GM19463 (cell line): ENCODE measurements around the gene BAHCC1.

Source experiments
- ATAC-seq: cut with Tn5 transposase; IDR thresholded peaks from one replicate; pipeline ENCODE4 v1.9.1; 2021; ENCODE audit warnings: mild to moderate bottlenecking, moderate library complexity; ENCODE audit not compliant: unreplicated experiment

Gene BAHCC1

DNA sequence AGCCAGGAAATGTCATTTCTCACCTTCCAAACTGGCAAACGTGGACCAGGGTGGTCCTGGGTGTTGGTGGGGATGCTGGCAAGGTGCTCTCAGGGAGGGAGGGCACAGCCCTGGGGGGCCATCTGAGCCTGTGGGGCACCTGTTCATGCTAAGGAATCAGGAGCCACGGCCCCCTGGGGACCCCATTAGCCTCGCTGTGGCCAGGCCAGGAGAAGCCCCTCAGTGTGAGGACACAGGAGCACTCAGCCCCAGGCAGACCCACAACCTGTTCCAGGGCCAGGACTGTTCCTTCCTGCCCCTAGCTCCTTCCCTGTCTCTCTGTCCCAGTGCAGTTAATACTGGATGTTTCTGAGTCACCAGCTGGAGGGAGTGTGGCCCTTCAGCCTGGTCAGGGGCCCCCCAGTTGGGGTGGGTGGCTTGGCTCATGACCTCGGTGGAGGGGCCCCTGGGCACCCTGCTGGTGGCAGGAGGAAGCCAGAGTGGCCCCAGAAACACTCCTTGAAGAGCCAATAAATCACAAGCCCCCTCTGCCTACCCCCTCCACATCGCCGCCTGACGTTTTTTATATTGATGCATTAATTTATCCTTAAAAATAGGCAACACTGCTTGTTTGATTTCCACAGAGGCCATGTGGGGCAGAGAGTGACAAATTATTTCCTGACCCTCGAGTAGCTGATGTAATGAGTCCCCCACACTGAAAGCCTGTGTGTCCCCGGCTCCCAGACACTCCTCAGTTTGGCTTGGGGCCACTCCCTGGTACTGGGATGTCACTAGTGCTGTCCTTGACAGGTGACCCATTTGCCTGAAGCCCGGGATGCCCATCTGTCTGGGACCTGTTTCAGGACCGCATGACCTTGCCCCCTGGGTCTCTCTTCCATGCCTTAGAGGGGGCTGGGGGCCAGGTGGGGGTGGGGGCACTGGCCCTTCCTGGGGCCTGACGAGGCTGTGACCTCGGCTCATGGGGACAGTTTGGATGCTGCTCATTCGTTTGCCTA, 95.0 kb downstream of the BAHCC1 start:
- no peak for ATAC-seq

DNA sequence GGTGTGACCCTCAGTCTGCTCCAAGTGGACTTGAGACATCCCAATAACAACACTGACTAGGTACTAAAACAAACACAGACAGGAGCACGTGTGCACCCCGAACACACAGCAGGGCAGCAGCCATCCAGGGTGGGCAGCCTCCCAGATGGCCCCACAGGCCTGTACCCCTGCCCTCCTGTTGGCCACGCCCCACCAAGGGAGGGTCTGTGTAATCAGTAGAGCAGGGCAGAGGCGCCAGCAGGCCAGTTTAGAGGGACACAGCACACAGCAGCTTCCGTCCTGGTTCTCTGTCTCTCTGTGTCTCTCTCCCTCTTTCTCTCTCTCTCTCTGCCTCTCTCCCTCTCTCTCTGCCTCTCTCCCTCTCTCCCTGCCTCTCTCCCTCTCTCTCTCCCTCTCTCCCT, 95.9 kb downstream of the BAHCC1 start:
- no peak for ATAC-seq

DNA sequence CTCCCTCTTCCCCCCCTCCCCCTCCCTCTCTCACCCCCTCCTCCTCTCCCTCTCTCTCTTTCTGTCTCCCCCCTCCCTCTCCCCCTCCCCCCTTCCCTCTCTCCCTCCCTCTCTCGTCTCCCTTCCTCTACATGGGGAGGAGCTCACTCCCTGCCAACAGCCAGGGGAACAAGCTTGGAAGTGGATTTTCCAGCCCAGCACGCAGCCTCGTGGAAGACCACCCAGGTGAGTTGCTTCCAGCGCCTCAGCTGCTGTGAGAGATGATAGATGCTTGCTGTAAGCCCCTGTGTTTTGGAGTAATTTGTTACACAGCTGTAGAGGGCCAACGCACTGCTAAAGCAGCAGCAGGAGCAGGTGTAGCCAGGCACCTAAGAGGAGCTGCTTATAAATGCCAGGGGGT, 96.5 kb downstream of the BAHCC1 start:
- ATAC-seq = no peak

DNA sequence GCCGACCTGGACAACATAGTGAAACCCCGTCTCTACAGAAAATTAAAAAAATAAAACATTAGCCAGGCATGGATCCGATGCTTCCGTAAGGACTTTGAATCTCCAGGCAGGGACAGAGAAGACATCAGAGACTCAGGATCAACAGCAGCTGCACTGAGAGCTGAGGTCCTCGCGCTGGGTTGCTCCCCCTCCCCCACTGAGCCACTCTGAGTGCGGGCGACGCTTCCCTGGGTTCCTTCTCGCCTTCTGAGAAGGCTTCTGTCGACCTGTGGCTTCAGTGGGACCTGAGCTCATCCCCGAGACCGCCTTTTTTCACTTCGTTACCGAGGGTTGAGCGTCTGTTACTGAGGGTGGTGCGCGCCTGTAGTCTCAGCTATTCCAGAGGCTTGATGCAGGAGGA, 96.9 kb downstream of the BAHCC1 start:
- no peak for ATAC-seq

DNA sequence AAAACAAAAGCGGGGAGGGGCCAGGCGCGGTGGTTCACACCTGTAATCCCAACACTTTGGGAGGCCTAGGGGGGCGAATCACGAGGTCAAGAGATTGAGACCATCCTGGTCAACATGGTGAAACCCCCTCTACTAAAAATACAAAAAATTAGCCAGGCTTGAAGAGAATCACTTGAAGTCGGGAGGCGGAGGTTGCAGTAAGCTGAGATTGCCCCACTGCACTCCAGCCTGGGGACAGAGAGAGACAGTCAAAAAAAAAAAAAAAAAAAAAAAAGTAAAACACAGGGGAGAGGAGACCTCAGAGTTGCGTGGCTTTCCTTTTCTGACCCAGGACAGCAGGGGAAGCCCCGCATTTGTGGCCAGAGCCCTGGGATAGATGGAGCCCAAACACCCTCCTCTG, 97.4 kb downstream of the BAHCC1 start:
- no peak for ATAC-seq

DNA sequence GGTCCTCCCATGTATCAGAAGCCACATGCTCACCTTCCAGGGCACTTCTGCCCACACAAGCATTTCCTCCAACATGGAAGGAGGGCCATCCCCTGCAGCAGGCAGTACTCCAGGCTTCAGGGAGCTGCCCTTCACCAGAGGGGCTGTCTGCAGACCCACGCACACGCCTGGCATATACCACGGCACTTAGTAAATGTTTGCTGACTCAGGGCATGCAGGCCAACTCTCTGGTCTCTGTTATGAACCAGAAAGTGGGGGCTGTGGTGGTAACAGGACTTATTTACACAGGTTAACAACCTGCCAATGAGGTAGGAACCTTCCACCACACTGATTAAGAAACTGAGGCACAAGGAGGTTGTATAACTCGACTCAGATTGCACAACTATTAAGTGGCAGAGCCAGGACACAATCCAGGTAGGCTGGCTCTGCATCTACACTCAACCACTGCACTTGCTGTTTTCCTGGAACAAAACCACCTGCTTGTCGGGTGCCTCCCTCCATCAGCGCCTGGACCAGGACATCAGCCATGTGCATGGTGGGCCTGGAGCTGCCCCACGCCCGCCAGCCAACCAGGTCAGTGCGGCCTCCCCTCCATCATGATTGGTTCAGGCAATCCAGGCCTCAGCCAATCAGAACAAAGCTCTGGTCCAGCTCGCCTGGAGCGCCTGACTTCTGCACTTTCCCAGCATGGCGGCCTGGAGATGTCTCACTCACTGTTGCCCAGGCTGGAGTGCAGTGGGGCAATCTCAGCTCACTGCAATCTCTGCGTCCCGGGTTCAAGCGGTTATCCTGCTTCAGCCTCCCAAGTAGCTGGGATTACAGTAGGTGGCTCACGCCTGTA, 98.2 kb downstream of the BAHCC1 start:
- ATAC-seq = no peak

DNA sequence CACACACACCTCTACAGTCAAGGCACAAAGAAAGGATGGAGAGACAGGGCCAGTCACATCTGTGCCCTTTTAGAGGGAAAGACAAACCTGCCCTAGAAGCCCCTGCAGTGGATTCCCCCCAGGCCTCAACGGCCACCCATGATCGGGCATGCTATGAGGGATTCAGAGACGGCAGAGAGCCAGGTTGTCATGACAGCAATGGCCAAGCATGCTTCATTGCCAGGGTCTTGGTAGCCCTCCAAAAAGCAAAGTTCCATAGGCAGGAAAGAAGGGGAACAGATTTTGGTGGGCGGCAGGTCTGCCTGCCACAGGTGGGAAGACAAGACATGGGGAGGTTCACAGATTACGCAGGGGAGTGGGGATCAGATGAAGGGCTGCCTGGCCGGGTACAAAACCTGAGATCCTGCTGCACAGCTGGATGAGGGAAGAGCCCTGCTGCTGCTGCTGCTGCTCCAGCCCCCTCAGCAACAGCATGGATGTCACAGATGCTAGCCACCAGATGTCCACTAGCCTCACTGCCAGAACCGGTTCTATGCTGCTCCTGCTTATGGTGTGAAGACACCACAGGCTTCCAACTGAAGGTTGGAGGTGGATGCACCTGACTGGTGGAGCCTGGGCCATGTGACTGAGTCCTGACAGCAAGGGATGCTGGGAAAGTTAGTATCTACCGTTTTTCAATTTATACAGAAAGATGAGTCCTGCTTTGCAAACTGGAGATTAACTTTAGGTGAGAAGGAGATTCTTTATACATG, 99.5 kb downstream of the BAHCC1 start:
- ATAC-seq = no peak

DNA sequence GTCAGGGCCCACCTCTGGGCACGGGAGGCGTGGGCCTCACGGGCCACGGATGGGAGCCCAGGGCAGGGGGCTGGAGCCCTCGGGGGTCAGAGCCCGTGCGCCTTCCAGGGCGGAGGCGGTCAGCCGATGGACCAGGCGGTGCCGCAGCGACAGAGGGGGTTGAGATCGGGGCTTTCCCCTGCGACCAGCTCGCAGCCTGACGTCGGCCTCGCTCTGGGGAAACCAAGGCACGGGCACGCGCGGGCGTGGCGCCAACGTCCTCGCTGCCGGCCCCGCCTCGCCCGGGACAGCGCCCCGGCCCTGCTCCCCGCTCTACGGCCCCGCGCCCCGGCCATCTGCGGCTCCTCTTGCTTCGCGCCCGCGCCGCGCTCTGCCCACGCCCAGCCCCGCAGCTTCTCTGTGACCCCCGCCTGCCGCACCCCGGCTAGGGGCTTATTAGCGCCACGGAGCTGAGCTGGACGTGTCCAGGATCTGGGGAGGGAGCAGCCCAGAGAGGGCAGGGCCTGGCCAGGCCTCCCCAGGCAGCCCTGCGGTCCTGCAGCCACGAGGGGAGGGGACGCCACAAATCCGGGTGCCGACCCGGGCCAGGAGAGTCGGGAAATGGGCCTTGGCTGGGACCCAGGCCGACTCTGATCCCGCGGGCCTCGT, 103.8 kb downstream of the BAHCC1 start:
- ATAC-seq = no peak

DNA sequence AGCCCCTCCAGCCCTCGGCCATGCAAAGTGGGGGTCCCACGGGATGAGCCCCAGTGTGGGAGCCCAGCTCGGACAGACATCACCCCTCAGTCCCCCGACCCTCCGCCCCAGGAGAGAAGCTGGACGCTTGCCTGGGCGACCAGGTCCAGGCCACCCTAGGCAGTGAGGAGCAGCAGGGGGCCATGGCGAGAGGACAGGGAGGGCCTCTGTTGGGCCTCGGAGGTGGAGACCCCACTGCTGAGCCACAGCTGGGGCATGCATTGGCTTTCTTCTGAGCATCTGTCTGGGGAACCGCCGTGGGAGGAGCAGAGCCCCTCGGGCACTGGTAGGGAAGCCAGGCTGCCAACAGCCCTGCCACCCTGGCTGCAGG, 104.3 kb downstream of the BAHCC1 start:
- ATAC-seq = no peak

DNA sequence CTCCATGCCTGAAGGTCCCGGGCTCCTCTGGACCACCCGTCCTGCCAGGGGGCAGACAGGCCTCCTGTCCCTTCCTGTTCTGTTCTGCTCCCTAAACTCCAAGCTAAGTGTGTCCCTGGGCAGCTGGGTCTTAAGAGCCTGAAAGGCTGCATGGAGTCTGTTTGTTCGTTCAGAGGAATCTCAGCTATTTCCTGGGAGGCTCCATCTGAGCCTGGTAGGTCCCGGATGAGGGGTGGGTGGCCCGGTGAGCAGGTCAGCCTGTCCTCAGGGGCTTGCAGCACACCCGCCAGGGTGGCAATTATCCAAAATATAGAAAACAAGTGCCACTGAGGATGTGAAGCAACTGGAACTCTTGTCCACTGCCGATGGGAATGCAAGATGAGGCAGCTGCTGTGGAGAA, 104.8 kb downstream of the BAHCC1 start:
- no peak for ATAC-seq

DNA sequence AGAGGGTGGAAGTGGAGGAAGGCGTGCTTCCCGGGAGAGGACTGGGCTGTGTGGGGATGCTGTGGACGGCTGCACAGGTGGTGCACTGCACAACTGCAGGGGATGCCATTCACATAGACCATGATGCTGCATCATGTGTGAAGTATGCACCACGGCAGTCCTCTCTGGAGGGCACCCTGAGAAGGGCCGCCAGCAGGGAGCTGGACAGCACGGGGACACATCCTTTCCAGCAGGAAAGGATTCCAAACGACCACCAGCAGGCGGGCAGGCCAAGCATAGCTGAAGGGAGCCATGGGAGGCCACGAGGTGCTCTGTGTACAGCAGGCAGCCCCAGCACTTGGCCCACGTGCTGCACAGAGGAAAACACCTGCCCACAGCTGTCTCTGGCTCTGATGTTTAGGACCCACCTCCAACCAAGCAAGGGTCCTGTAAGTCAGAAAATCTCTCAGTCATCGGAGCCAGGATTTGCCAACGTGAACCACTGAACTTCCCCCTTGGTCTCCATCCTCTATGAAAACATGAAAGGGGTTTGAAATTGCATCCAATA, 107.3 kb downstream of the BAHCC1 start:
- no peak for ATAC-seq

DNA sequence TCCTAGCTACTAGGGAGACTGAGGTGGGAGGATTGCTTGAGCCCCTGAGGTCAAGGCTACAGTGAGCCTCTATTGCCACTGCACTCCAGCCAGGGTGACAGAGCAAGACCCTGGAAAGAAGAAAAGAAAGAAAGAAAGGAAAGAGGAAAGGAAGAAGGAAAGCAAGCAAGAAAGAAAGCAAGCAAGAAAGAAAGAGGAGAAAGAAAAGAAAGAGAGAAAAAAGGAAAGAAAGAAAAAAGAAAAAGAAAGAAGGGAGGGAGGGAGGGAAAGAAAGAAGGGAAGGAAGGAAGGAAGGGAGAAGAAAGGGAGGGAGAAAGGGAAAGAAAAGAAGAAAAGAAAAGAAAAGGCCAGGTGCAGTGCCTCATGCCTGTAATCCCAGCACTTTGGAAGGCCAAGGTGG, 108.4 kb downstream of the BAHCC1 start:
- ATAC-seq = no peak

DNA sequence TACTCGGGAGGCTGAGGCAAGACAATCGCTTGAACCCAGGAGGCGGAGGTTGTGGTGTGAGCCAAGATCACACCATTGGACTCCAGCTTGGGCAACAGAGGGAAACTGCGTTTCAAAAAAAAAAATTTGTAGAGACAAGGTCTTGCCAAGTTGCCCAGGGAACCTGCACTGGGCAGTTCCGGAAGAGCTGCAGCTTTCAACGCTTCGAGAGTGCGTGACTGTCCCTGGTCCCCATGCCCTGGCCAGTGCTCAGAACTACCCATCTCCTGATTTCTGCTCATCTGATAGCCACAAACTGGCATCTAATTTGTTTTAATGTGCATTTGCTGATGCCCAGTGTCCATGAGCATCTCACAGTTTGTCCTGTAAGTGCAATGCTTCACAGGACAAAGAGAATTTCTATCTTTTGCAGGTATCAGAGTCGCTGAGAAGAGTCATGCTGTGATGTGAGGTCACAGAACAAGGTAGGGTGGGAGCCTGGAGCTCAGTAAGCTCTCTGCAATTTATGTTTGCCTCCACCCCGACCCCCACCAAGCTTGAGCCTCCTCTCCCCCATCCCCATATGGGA, 113.5 kb downstream of the BAHCC1 start:
- no peak for ATAC-seq

DNA sequence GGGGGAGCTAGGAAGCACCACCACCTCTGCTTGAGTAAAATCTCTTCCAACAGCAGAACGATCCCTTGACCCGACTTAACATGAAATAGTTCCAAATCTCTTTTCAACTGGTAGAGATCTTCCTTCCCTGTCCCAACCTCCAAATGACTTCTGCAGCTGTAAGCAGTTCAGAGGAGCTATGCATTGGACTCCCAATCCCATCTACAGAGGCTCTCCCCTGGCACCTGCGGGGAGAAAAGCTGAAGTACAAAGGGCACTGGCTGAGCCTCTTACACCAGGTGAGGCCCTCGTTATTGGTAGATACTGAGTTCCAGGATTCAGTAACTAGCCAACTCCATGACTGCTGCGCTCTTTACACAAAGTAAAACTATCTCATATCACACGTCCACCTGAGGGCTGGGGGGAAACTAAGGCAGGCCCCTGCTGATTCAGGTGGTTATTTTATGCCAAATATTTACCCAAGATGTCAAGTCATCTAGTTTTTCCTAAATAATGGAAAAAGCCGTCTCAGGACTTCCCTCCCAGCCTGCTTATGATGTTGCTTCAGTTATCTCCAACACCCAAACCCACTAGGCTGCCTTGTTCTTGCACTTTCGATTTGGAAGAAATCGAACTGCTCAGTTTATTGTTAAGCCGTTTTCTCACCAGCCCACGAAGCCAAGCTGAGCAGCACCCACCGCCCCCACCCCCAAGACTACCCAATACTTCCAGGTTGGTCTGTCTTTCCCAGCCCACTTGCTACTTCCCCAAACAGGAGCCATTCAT, 114.1 kb downstream of the BAHCC1 start:
- no peak for ATAC-seq

DNA sequence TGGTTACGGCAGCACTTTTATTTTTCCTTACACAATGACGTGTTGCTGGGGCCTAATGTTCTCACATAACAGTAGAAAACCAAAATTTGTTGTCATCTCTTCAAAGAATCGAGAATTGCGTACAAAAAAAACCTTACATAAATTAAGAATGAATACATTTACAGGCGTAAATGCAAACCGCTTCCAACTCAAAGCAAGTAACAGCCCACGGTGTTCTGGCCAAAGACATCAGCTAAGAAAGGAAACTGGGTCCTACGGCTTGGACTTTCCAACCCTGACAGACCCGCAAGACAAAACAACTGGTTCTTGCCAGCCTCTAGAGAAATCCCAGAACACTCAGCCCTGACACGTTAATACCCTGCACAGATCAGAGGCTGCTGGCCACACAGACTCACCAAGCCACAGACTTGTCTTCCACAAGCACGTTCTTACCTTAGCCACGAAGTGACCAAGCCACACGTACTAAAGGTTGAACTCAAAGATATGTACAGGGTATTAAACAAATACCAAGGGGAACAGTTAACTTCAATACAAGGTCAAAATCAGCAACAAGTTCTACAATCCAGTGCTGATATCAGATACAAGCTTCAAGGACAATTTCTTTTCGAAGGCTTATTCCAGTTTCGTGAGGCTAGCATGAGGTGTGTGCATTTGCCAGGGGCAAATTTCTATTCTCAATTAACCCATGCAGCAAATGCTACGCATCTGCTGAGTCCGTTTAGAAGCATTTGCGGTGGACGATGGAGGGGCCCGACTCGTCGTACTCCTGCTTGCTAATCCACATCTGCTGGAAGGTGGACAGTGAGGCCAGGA, 114.9 kb downstream of the BAHCC1 start:
- ATAC-seq = no peak

DNA sequence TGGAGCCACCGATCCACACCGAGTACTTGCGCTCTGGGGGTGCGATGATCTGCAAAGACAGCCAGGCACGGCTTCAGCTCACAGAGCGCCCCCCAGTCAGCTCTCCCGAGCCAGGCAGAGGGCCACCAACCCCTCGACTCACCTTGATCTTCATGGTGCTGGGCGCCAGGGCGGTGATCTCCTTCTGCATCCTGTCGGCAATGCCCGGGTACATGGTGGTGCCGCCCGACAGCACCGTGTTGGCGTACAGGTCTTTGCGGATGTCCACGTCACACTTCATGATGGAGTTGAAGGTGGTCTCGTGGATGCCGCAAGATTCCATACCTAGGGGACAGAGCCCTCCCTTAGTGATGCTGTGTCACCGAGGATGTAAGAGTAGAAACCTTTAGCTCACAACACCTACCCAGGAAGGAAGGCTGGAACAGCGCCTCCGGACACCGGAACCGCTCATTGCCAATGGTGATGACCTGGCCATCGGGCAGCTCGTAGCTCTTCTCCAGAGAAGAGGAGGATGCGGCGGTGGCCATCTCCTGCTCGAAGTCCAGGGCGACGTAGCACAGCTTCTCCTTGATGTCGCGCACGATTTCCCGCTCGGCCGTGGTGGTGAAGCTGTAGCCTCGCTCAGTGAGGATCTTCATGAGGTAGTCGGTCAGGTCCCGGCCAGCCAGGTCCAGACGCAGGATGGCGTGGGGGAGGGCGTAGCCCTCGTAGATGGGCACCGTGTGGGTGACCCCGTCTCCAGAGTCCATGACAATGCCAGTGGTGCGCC, 115.7 kb downstream of the BAHCC1 start:
- no peak for ATAC-seq

DNA sequence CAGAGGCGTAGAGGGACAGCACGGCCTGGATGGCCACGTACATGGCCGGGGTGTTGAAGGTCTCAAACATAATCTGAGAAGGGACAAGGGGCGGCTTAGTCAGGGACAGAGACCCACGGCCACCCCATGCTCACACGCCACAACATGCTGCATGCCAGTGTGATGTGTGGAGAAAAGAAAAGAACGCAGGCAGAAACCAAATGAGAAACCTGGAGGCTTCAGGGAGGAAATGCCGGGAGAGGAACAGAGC, 116.2 kb downstream of the BAHCC1 start:
- no peak for ATAC-seq
